Right lobe of liver (tissue), 4 donors: ENCODE measurements around the gene TFF3.

ENCODE experiments used
- POLR2A ChIP-seq: fragments of 450-650 bp; IDR thresholded peaks from one replicate; pipeline ENCODE4 v1.6.1; 2017; ENCODE audit warnings: antibody characterized with exemption, mild to moderate bottlenecking
- TF ChIP-seq, protein P1 (sequence below), 4 donors: fragments of 200-600 bp in 3 of 4; fragments of 450-650 bp in 1 of 4; IDR thresholded peaks; one replicate each; pipeline versions ENCODE4 v1.5.1 to v1.8.0; 2016 to 2022; ENCODE audit warnings: antibody characterized with exemption in 4 of 4, mild to moderate bottlenecking in 2 of 4
- donor health status: DM: no; HTN: no; CAD: no.
- donor health status: DM: no; HTN: no; CAD: no.
- donor health status: DM: no; HTN: yes; CAD: no.

GRCh38 chr21:42293649-42294272, 21.4 kb downstream of the TFF3 start:
- TF ChIP-seq, protein P1, sequence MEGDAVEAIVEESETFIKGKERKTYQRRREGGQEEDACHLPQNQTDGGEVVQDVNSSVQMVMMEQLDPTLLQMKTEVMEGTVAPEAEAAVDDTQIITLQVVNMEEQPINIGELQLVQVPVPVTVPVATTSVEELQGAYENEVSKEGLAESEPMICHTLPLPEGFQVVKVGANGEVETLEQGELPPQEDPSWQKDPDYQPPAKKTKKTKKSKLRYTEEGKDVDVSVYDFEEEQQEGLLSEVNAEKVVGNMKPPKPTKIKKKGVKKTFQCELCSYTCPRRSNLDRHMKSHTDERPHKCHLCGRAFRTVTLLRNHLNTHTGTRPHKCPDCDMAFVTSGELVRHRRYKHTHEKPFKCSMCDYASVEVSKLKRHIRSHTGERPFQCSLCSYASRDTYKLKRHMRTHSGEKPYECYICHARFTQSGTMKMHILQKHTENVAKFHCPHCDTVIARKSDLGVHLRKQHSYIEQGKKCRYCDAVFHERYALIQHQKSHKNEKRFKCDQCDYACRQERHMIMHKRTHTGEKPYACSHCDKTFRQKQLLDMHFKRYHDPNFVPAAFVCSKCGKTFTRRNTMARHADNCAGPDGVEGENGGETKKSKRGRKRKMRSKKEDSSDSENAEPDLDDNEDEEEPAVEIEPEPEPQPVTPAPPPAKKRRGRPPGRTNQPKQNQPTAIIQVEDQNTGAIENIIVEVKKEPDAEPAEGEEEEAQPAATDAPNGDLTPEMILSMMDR (IDR thresholded peaks at IDR 0.05), result no peak
- no peak for TF ChIP-seq POLR2A
